ENCODE results near the gene MARVELD1.

MARVELD1 gene

GRCh38 chr10:97764519-97764931 is 51.0 kb downstream of the MARVELD1 start:
- DNase-seq (ENCODE audit: insufficient read length) (no peak), FAIRE-seq (no peak)
- TF ChIP-seq TAF1 (IDR thresholded peaks at IDR 0.05; ENCODE audit: borderline replicate concordance, low read depth, low read length) (no peak), POLR2A (IDR thresholded peaks at IDR 0.05; ENCODE audit: low read depth, low read length) (no peak), POLR2AphosphoS5 (IDR thresholded peaks at IDR 0.05; ENCODE audit: low read depth, low read length) (no peak)

GRCh38 chr10:97765201-97765600 is 51.7 kb downstream of the MARVELD1 start:
- FAIRE-seq (no peak), DNase-seq (ENCODE audit: insufficient read length) (no peak)
- no peak for TF ChIP-seq TAF1 (IDR thresholded peaks at IDR 0.05; ENCODE audit: borderline replicate concordance, low read depth, low read length)
- no peak for TF ChIP-seq POLR2AphosphoS5 (IDR thresholded peaks at IDR 0.05; ENCODE audit: low read depth, low read length)
- TF ChIP-seq POLR2A (IDR thresholded peaks at IDR 0.05; ENCODE audit: low read depth, low read length) = no peak

- FAIRE-seq (no peak), DNase-seq (ENCODE audit: insufficient read length) (no peak)
- no peak for TF ChIP-seq POLR2AphosphoS5 (IDR thresholded peaks at IDR 0.05; ENCODE audit: low read depth, low read length)
- no peak for TF ChIP-seq TAF1 (IDR thresholded peaks at IDR 0.05; ENCODE audit: borderline replicate concordance, low read depth, low read length)
- TF ChIP-seq POLR2A (IDR thresholded peaks at IDR 0.05; ENCODE audit: low read depth, low read length) = no peak
These were observed 52.7 kb downstream of the MARVELD1 start for GRCh38 chr10:97766106-97766810.

GRCh38 chr10:97766996-97767924 is 53.7 kb downstream of the MARVELD1 start:
- no peak for TF ChIP-seq TAF1 (IDR thresholded peaks at IDR 0.05; ENCODE audit: borderline replicate concordance, low read depth, low read length)
- no peak for TF ChIP-seq POLR2A (IDR thresholded peaks at IDR 0.05; ENCODE audit: low read depth, low read length)
- no peak for TF ChIP-seq POLR2AphosphoS5 (IDR thresholded peaks at IDR 0.05; ENCODE audit: low read depth, low read length)
- DNase-seq (ENCODE audit: insufficient read length) (no peak), FAIRE-seq (no peak)

Data from GM12892 (cell line).